ENCODE measurements around the gene MRPL32. TPM values are rescaled to one million over a fixed set of nuclear protein-coding genes. Genes with fewer than 3 reads are reported as not detected.

Gene MRPL32
- total and polyA plus RNA-seq, 2 donors (not counting 1 experiment from before 2014, with no cell fraction given): 54.4 to 63.7 TPM

GRCh38 chr7:42980084-42980483 is 47.9 kb downstream of the MRPL32 start:
- Histone ChIP-seq H3K79me2 (ENCODE audit: control insufficient read depth, insufficient read depth, low read length) (no peaks in the 10 kb centered on the region), H3K27me3 (ENCODE audit: control insufficient read depth, insufficient read depth, low read length) (no peaks in the 10 kb centered on the region), H3K4me3 (replicated peaks in 1 of 4; ENCODE audit: control extremely low read depth in 1 of 4, insufficient read depth in 1 of 4, low read depth in 3 of 4, low read length in 4 of 4) (no peak overlapping the region), H2AFZ (ENCODE audit: low read length) (no peak overlapping the region), H3K4me2 (ENCODE audit: extremely low read depth, insufficient read depth, low read length) (no peak overlapping the region), H3K4me1 (ENCODE audit: control insufficient read depth, extremely low read depth, insufficient read depth, low read length) (no peaks in the 10 kb centered on the region), H3K36me3 (ENCODE audit: control insufficient read depth, insufficient read depth, low read length) (no peaks in the 10 kb centered on the region), H4K20me1 (ENCODE audit: control insufficient read depth, extremely low read depth, insufficient read depth, low read length) (no peaks in the 10 kb centered on the region), H3K9me3 (ENCODE audit: control insufficient read depth, insufficient read depth, low read depth, low read length) (no peaks in the 10 kb centered on the region), H3K9ac (ENCODE audit: insufficient read depth, low read length) (no peak overlapping the region), H3K27ac (ENCODE audit: insufficient read depth, low read length) (no peak overlapping the region)
- no peak for DNase-seq (ENCODE audit: low read depth in 2 of 2)
- TF ChIP-seq EZH2 (IDR thresholded peaks at IDR 0.05; ENCODE audit: low read length, missing control alignments) (no peak), CTCF (conservative IDR thresholded peaks at IDR 0.05 in 1 of 2, IDR thresholded peaks at IDR 0.05 in 1 of 2; ENCODE audit: low read depth in 1 of 2, low read length in 2 of 2) (no peak)

- Histone ChIP-seq H3K9me3 (ENCODE audit: control insufficient read depth, insufficient read depth, low read depth, low read length) (no peaks in the 10 kb centered on the region), H3K79me2 (ENCODE audit: control insufficient read depth, insufficient read depth, low read length) (no peaks in the 10 kb centered on the region), H2AFZ (ENCODE audit: low read length) (no peak overlapping the region), H3K27me3 (ENCODE audit: control insufficient read depth, insufficient read depth, low read length) (no peaks in the 10 kb centered on the region), H3K4me1 (ENCODE audit: control insufficient read depth, extremely low read depth, insufficient read depth, low read length) (no peaks in the 10 kb centered on the region), H3K4me3 (replicated peaks in 1 of 4; ENCODE audit: control extremely low read depth in 1 of 4, insufficient read depth in 1 of 4, low read depth in 3 of 4, low read length in 4 of 4) (no peak overlapping the region), H3K9ac (ENCODE audit: insufficient read depth, low read length) (no peak overlapping the region), H4K20me1 (ENCODE audit: control insufficient read depth, extremely low read depth, insufficient read depth, low read length) (no peaks in the 10 kb centered on the region), H3K27ac (ENCODE audit: insufficient read depth, low read length) (no peak overlapping the region), H3K36me3 (ENCODE audit: control insufficient read depth, insufficient read depth, low read length) (no peaks in the 10 kb centered on the region), H3K4me2 (ENCODE audit: extremely low read depth, insufficient read depth, low read length) (no peak overlapping the region)
- no peak for DNase-seq (ENCODE audit: low read depth in 2 of 2)
- TF ChIP-seq CTCF (conservative IDR thresholded peaks at IDR 0.05 in 1 of 2, IDR thresholded peaks at IDR 0.05 in 1 of 2; ENCODE audit: low read depth in 1 of 2, low read length in 2 of 2) (no peak), EZH2 (IDR thresholded peaks at IDR 0.05; ENCODE audit: low read length, missing control alignments) (no peak)
Observed at GRCh38 chr7:42980514-42980913, 48.3 kb downstream of the MRPL32 start.

- Histone ChIP-seq H3K4me2 (ENCODE audit: extremely low read depth, insufficient read depth, low read length) (no peak overlapping the region), H3K79me2 (ENCODE audit: control insufficient read depth, insufficient read depth, low read length) (no peaks in the 10 kb centered on the region), H3K4me1 (ENCODE audit: control insufficient read depth, extremely low read depth, insufficient read depth, low read length) (no peaks in the 10 kb centered on the region), H4K20me1 (ENCODE audit: control insufficient read depth, extremely low read depth, insufficient read depth, low read length) (no peaks in the 10 kb centered on the region), H2AFZ (ENCODE audit: low read length) (no peak overlapping the region), H3K9me3 (ENCODE audit: control insufficient read depth, insufficient read depth, low read depth, low read length) (no peaks in the 10 kb centered on the region), H3K27ac (ENCODE audit: insufficient read depth, low read length) (no peak overlapping the region), H3K9ac (ENCODE audit: insufficient read depth, low read length) (no peak overlapping the region), H3K4me3 (replicated peaks in 1 of 4; ENCODE audit: control extremely low read depth in 1 of 4, insufficient read depth in 1 of 4, low read depth in 3 of 4, low read length in 4 of 4) (no peak overlapping the region), H3K36me3 (ENCODE audit: control insufficient read depth, insufficient read depth, low read length) (no peaks in the 10 kb centered on the region), H3K27me3 (ENCODE audit: control insufficient read depth, insufficient read depth, low read length) (no peaks in the 10 kb centered on the region)
- no peak for TF ChIP-seq CTCF (conservative IDR thresholded peaks at IDR 0.05 in 1 of 2, IDR thresholded peaks at IDR 0.05 in 1 of 2; ENCODE audit: low read depth in 1 of 2, low read length in 2 of 2)
- TF ChIP-seq EZH2 (IDR thresholded peaks at IDR 0.05; ENCODE audit: low read length, missing control alignments): no peak
- DNase-seq (ENCODE audit: low read depth in 2 of 2): no peak
Observed at GRCh38 chr7:42981601-42982000, 49.4 kb downstream of the MRPL32 start.

All from fibroblast of lung (primary cell).